H1 (cell line): ENCODE measurements around the gene FRAT2. TPM values are rescaled to one million over a fixed set of nuclear protein-coding genes. Genes with fewer than 3 reads are reported as not detected.
A peak's percentile ranks its signal among the peaks of the same experiment; 100 is the strongest.

Experiments used
- CTCF ChIA-PET: fragments of 300-600 bp; sonication (Branson Sonifier 250); formaldehyde crosslinking; loops from one replicate; lab custom pipeline; 2021; ENCODE audit not compliant: partially characterized antibody; lab: Charles Lee
- POLR2A ChIA-PET: fragments of 300-600 bp; sonication (Branson Sonifier 250); formaldehyde crosslinking; loops from one replicate; lab custom pipeline; 2021; ENCODE audit warnings: inconsistent platforms; ENCODE audit not compliant: partially characterized antibody; lab: Charles Lee
- DNase-seq, 2 experiments: peaks; one replicate each; pipeline versions ENCODE4 v3.0.0 to v3.0.0-alpha.2; 2010 to 2022; ENCODE audit warnings: low spot score in 2 of 2, low read depth in 1 of 2, mixed read lengths in 1 of 2
- FAIRE-seq: peaks from 2 replicates; lab custom pipeline; 2011; peaks lifted over from hg19 to GRCh38; lab: Jason Lieb, UNC
- H2AFZ ChIP-seq: 2 replicates; pipeline ENCODE4 v1.8.1; 2012; ENCODE audit warnings: low read length, inconsistent platforms
- H2AK5ac ChIP-seq: 2 replicates; pipeline ENCODE4 v1.6.1; 2013; ENCODE audit warnings: low read depth, low read length
- H2BK120ac ChIP-seq: replicated peaks from 2 replicates; pipeline ENCODE3; 2013; ENCODE audit warnings: low read depth, low read length, inconsistent platforms
- H2BK12ac ChIP-seq: 2 replicates; pipeline ENCODE4 v1.6.1; 2013; ENCODE audit warnings: low read depth, low read length
- H2BK15ac ChIP-seq: 2 replicates; pipeline ENCODE4 v1.6.1; 2013; ENCODE audit warnings: low read length
- H2BK20ac ChIP-seq: 2 replicates; pipeline ENCODE4 v1.6.1; 2013; ENCODE audit warnings: low read length
- H2BK5ac ChIP-seq: 2 replicates; pipeline ENCODE4 v1.6.1; 2013; ENCODE audit warnings: low read depth, low read length
- H3K14ac ChIP-seq: 2 replicates; pipeline ENCODE4 v1.6.1; 2013; ENCODE audit warnings: inconsistent platforms; ENCODE audit not compliant: insufficient read length
- H3K18ac ChIP-seq: 2 replicates; pipeline ENCODE4 v1.6.1; 2013; ENCODE audit warnings: low read length; ENCODE audit errors: extremely low read depth
- H3K23ac ChIP-seq: 2 replicates; pipeline ENCODE4 v1.6.1; 2013; ENCODE audit warnings: inconsistent platforms; ENCODE audit not compliant: insufficient read length
- H3K23me2 ChIP-seq: 2 replicates; pipeline ENCODE4 v1.6.1; 2013; ENCODE audit warnings: low read depth, low read length
- H3K27ac ChIP-seq: 2 replicates; pipeline ENCODE4 v1.6.1; 2011; ENCODE audit warnings: low read depth, low read length, inconsistent platforms
- H3K27me3 ChIP-seq, 4 experiments: replicated peaks in 1 of 4; 1 replicate in 1 of 4; 2 replicates in 3 of 4; pipeline versions ENCODE4 v1.6.1 to v1.8.1; 2011 to 2013; ENCODE audit warnings: low read length in 3 of 4, mild to moderate bottlenecking in 3 of 4, inconsistent platforms in 2 of 4, mixed read lengths in 2 of 4, moderate library complexity in 1 of 4; ENCODE audit not compliant: control insufficient read depth in 3 of 4, insufficient read depth in 3 of 4; ENCODE audit errors: extremely low read depth in 1 of 4
- H3K36me3 ChIP-seq, 4 experiments: 2 replicates each; pipeline versions ENCODE4 v1.6.1 to v1.8.1; 2011 to 2013; ENCODE audit warnings: mild to moderate bottlenecking in 4 of 4, low read length in 3 of 4, moderate library complexity in 2 of 4, control low read depth in 1 of 4, inconsistent platforms in 1 of 4; ENCODE audit not compliant: insufficient read depth in 4 of 4, control insufficient read depth in 2 of 4
- H3K4ac ChIP-seq: replicated peaks from 2 replicates; pipeline ENCODE3; 2013; ENCODE audit warnings: low read length, low read depth, mixed read lengths, inconsistent platforms; ENCODE audit not compliant: insufficient read length
- H3K4me1 ChIP-seq, 4 experiments: replicated peaks in 1 of 4; 1 replicate in 1 of 4; 2 replicates in 3 of 4; pipeline versions ENCODE4 v1.6.1 to v1.8.1; 2011 to 2013; ENCODE audit warnings: low read length in 3 of 4, inconsistent platforms in 2 of 4, mixed read lengths in 1 of 4; ENCODE audit not compliant: insufficient read depth in 4 of 4, control insufficient read depth in 3 of 4
- H3K4me2 ChIP-seq, 2 experiments: 2 replicates each; pipeline versions ENCODE4 v1.6.1 to v1.8.1; 2011 to 2013; ENCODE audit warnings: low read depth in 2 of 2, low read length in 2 of 2, control low read depth in 1 of 2, inconsistent platforms in 1 of 2, mild to moderate bottlenecking in 1 of 2; ENCODE audit not compliant: insufficient read depth in 1 of 2
- H3K4me3 ChIP-seq, 4 experiments: fragments of 200-600, 300-600 bp in 1 of 4; sonication (generic), shearing (Covaris generic), sonication (Bioruptor Twin) in 1 of 4; 2 replicates each; pipeline versions ENCODE4 v1.5.1 to v1.8.1; 2011 to 2016; ENCODE audit warnings: low read length in 4 of 4, low read depth in 3 of 4, control low read depth in 2 of 4, inconsistent platforms in 2 of 4, mild to moderate bottlenecking in 2 of 4, mixed read lengths in 1 of 4, moderate library complexity in 1 of 4; ENCODE audit not compliant: insufficient read depth in 2 of 4; ENCODE audit errors: extremely low read depth in 1 of 4
- H3K56ac ChIP-seq: replicated peaks from 2 replicates; pipeline ENCODE3; 2013; ENCODE audit warnings: low read depth, mild to moderate bottlenecking, mixed read lengths, low read length, inconsistent platforms; ENCODE audit not compliant: insufficient read length
- H3K79me1 ChIP-seq: 2 replicates; pipeline ENCODE4 v1.6.1; 2013; ENCODE audit warnings: low read depth, low read length, control low read depth
- H3K79me2 ChIP-seq, 2 experiments: 2 replicates each; pipeline versions ENCODE4 v1.6.1 to v1.8.1; 2012 to 2013; ENCODE audit warnings: low read length in 2 of 2, mild to moderate bottlenecking in 2 of 2, inconsistent platforms in 1 of 2; ENCODE audit not compliant: insufficient read depth in 2 of 2, control insufficient read depth in 1 of 2
- H3K9ac ChIP-seq, 4 experiments: replicated peaks in 1 of 4; 1 replicate in 1 of 4; 2 replicates in 3 of 4; pipeline versions ENCODE4 v1.6.1 to v1.8.1; 2011 to 2013; ENCODE audit warnings: low read depth in 3 of 4, low read length in 3 of 4, control low read depth in 2 of 4, mild to moderate bottlenecking in 2 of 4, moderate library complexity in 2 of 4, inconsistent platforms in 1 of 4; ENCODE audit errors: extremely low read depth in 1 of 4
- H3K9me3 ChIP-seq, 2 experiments: 2 replicates each; pipeline versions ENCODE4 v1.6.1 to v1.8.1; 2012 to 2013; ENCODE audit warnings: mild to moderate bottlenecking in 2 of 2, moderate library complexity in 2 of 2, control low read depth in 1 of 2, inconsistent platforms in 1 of 2, low read depth in 1 of 2, low read length in 1 of 2, mixed read lengths in 1 of 2; ENCODE audit not compliant: insufficient read depth in 2 of 2
- H4K20me1 ChIP-seq, 2 experiments: replicated peaks in 1 of 2; 2 replicates each; pipeline versions ENCODE3 to v1.8.1; 2011 to 2013; ENCODE audit warnings: inconsistent platforms in 2 of 2, low read length in 2 of 2, mild to moderate bottlenecking in 1 of 2; ENCODE audit not compliant: insufficient read depth in 2 of 2, control insufficient read depth in 1 of 2
- H4K5ac ChIP-seq: 2 replicates; pipeline ENCODE4 v1.6.1; 2013; ENCODE audit warnings: low read length, low read depth, mixed read lengths, inconsistent platforms; ENCODE audit not compliant: insufficient read length
- H4K8ac ChIP-seq: 2 replicates; pipeline ENCODE4 v1.8.0; 2013; ENCODE audit warnings: mild to moderate bottlenecking, moderate library complexity, low read length, inconsistent platforms; ENCODE audit not compliant: insufficient read depth; ENCODE audit errors: extremely low read depth
- H4K91ac ChIP-seq: replicated peaks from 2 replicates; pipeline ENCODE3; 2013; ENCODE audit warnings: low read length, mixed read lengths, inconsistent platforms; ENCODE audit not compliant: insufficient read length
- BCL11A ChIP-seq, 2 experiments: IDR thresholded peaks; one replicate each; pipeline ENCODE4 v1.6.1; 2011; ENCODE audit warnings: low read depth in 2 of 2, low read length in 2 of 2, mild to moderate bottlenecking in 2 of 2
- BRCA1 ChIP-seq: IDR thresholded peaks from 2 replicates; pipeline ENCODE4 v1.6.1; 2012; ENCODE audit warnings: low read depth, low read length, improper control_type of control experiment
- EZH2 ChIP-seq: fragments of 200-600 bp; sonication (generic); IDR thresholded peaks from 2 replicates; pipeline ENCODE4 v1.7.1; 2012; ENCODE audit warnings: low read depth, mild to moderate bottlenecking, moderate library complexity, low read length, inconsistent platforms; ENCODE audit not compliant: severe bottlenecking
- WGBS, 2 experiments: shearing (Covaris generic) in 1 of 2; methylation state at CpG; one replicate each; pipeline versions ENCODE4 v1.1.6 to v1.1.7; 2013 to 2015; ENCODE audit warnings: low lambda C conversion rate in 2 of 2, mixed read lengths in 2 of 2, inconsistent platforms in 1 of 2, low coverage in 1 of 2, missing lambda C conversion rate in 1 of 2; ENCODE audit not compliant: insufficient replicate concordance in 2 of 2, insufficient coverage in 1 of 2, insufficient read length in 1 of 2; ENCODE audit errors: extremely low coverage in 1 of 2, missing lambda C conversion rate in 1 of 2; 5-methylcytosine and 5-hydroxymethylcytosine counted together
- polyA plus RNA-seq, 7 experiments: library from polyadenylated mRNA; depleted of rRNA in 3 of 7; stranded (reverse) in 5 of 7; unstranded in 2 of 7; fragments of >200 nt in 5 of 7; fragments of 200-250 nt in 2 of 7; gene quantifications; 1 replicate in 5 of 7; 2 replicates in 1 of 7; 4 replicates in 1 of 7; pipeline versions ENCODE4 v1.2.1 to v1.2.3, GENCODE V29; 2011 to 2013; ENCODE audit warnings: missing spikeins in 2 of 7, mixed read lengths in 2 of 7
- total RNA-seq: library from RNA; stranded (reverse); fragmentation: NEBNext Ultra II Directional; extraction: Animal tissue kit (Norgen Biotek cat#: 25700); gene quantifications from 2 replicates; pipeline ENCODE4 v1.2.1, GENCODE V29; 2021

The FRAT2 gene
- total and polyA plus RNA-seq, 2 of the 8 experiments (the other 6 are each of a cell fraction or from before 2014, with no cell fraction given), result 47.4 to 83.0 TPM

DNA sequence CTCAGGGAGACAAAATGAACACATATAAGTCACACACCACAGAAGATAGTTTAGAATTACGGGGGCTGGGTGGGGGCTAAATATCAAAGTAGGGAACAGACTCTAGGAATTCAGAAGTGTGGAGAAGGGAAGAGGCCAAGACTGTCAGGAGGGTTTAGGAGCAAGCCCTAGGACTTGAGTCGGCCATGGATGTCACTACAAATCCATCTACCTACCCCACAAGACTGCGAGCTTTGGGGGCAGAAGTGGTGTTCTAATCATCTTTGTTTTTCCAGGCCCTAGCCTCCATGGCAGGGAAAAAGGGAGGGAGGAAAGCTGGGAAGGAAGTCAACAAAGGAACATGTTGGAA lies 36.3 kb downstream of the FRAT2 start:
- H4K8ac ChIP-seq, result no peak overlapping the region
- H3K4ac ChIP-seq, result no peak overlapping the region
- H4K5ac ChIP-seq, result no peak overlapping the region
- no peak overlapping the region for H3K27ac ChIP-seq
- H2BK12ac ChIP-seq, result no peak overlapping the region
- no peak for TF ChIP-seq EZH2
- TF ChIP-seq BRCA1, result no peak
- no peak for TF ChIP-seq BCL11A (IDR thresholded peaks at IDR 0.05; ENCODE audit: low read depth in 2 of 2, low read length in 2 of 2)
- H3K4me2 ChIP-seq, result no peak overlapping the region
- H3K36me3 ChIP-seq, result no peaks in the 10 kb centered on the region
- no peak overlapping the region for H3K4me3 ChIP-seq
- H2BK5ac ChIP-seq, result no peak overlapping the region
- no peak overlapping the region for H3K14ac ChIP-seq
- WGBS, 2 experiments, result 89% methylated on average over 3 of the region's 3 CpGs; no CpG with 5 or more reads in 1 of the 2 experiments
- H3K4me1 ChIP-seq, result no peaks in the 10 kb centered on the region
- no peak overlapping the region for H4K91ac ChIP-seq
- H3K79me1 ChIP-seq, result no peaks in the 10 kb centered on the region
- H3K9me3 ChIP-seq, result no peaks in the 10 kb centered on the region
- no peaks in the 10 kb centered on the region for H4K20me1 ChIP-seq
- no peak overlapping the region for H2BK15ac ChIP-seq
- no peak overlapping the region for H3K23ac ChIP-seq
- DNase-seq (no peak), FAIRE-seq (no peak)
- H3K23me2 ChIP-seq, result no peaks in the 10 kb centered on the region
- no peak overlapping the region for H3K9ac ChIP-seq
- ChIA-PET POLR2A (interaction anchor here (0.6 to 1.7 kb wide), 2 partner anchors 10 to 33 kb away, joined by 3 read pairs; no protein-coding TSS in a partner anchor), CTCF (interaction anchor here (0.6 to 2.3 kb wide), 5 partner anchors 28 to 990 kb away, joined by 3 to 6 read pairs (median 3); no protein-coding TSS in a partner anchor)
- H2AFZ ChIP-seq, result peak overlapping the region; percentile 70; the same call in 1 of the 2 replicates
- no peak overlapping the region for H2BK20ac ChIP-seq
- no peaks in the 10 kb centered on the region for H3K27me3 ChIP-seq
- H2BK120ac ChIP-seq, result no peak overlapping the region
- H3K79me2 ChIP-seq, result no peaks in the 10 kb centered on the region
- H3K56ac ChIP-seq, result no peak overlapping the region
- no peak overlapping the region for H3K18ac ChIP-seq
- H2AK5ac ChIP-seq, result no peak overlapping the region
